Type B pancreatic cell (in vitro differentiated cells): ENCODE measurements around the gene REX1BD. TPM values are rescaled to one million over a fixed set of nuclear protein-coding genes. Genes with fewer than 3 reads are reported as not detected.

Experiments
- DNase-seq: peaks from one replicate; pipeline ENCODE4 v3.0.0; 2021; ENCODE audit warnings: mixed read lengths; ENCODE audit not compliant: unreplicated experiment; ENCODE audit errors: extremely low spot score
- H3K27ac Mint-ChIP-seq: 2 replicates; pipeline ENCODE4 v1.8.0; 2021; ENCODE audit warnings: mild to moderate bottlenecking, mixed read lengths
- H3K27me3 Mint-ChIP-seq: 2 replicates; pipeline ENCODE4 v1.8.0; 2021; ENCODE audit warnings: mixed read lengths
- H3K36me3 Mint-ChIP-seq: 2 replicates; pipeline ENCODE4 v1.8.0; 2021; ENCODE audit warnings: mixed read lengths
- H3K4me1 Mint-ChIP-seq: one replicate; pipeline ENCODE4 v1.8.0; 2021; ENCODE audit warnings: mixed read lengths; ENCODE audit not compliant: unreplicated experiment
- H3K4me3 Mint-ChIP-seq: 2 replicates; pipeline ENCODE4 v1.8.0; 2021; ENCODE audit warnings: mild to moderate bottlenecking, mixed read lengths
- H3K9me3 Mint-ChIP-seq: 2 replicates; pipeline ENCODE4 v1.8.0; 2021; ENCODE audit warnings: mixed read lengths
- CTCF ChIP-seq: fragments of 200-600 bp; sonication (generic); conservative IDR thresholded peaks from 2 replicates; pipeline ENCODE4 v1.5.0; 2021; ENCODE audit warnings: antibody characterized with exemption, mild to moderate bottlenecking
- total RNA-seq: library from RNA; stranded (reverse); gene quantifications from 2 replicates; pipeline ENCODE4 v1.2.1, GENCODE V29; 2021; ENCODE audit warnings: low replicate concordance

REX1BD gene
- total RNA-seq, 1 donor from 2014 or later = 63.5 TPM

- Mint-ChIP-seq H3K27ac (peak within 1 kb of the TSS; percentile 75), H3K4me1 (peaks cover 28% of the 10 kb centered on the region), H3K9me3 (no peaks in the 10 kb centered on the region), H3K4me3 (peak within 1 kb of the TSS; percentile 80), H3K27me3 (peaks cover 78% of the 10 kb centered on the region), H3K36me3 (peaks cover 6% of the 10 kb centered on the region)
- TF ChIP-seq CTCF = no peak
- DNase-seq = no peak
Measured at GRCh38 chr19:18606281-18607225, 18.0 kb downstream of the REX1BD start, which contains the start of gene CRLF1. CRLF1 (minus strand) TSS chr19:18606799; CDS start chr19:18606656, 143 bp downstream.

- H3K4me3 Mint-ChIP-seq = peak overlapping the region; percentile 45
Measured at GRCh38 chr19:18607226-18608101, 18.9 kb downstream of the REX1BD start.

GRCh38 chr19:18608102-18608804, 19.7 kb downstream of the REX1BD start:
- H3K27ac Mint-ChIP-seq = no peak overlapping the region
- peaks cover 23% of the 10 kb centered on the region for H3K4me1 Mint-ChIP-seq
- no peaks in the 10 kb centered on the region for H3K9me3 Mint-ChIP-seq
- peak overlapping the region; percentile 77 for H3K4me3 Mint-ChIP-seq
- peaks cover 3% of the 10 kb centered on the region for H3K36me3 Mint-ChIP-seq
- H3K27me3 Mint-ChIP-seq = peaks cover 74% of the 10 kb centered on the region
- no peak for DNase-seq
- TF ChIP-seq CTCF = no peak

More at GRCh38 chr19:18607226-18608101, 18.9 kb downstream of the REX1BD start:
- no peaks in the 10 kb centered on the region for H3K9me3 Mint-ChIP-seq
- no peak for DNase-seq
- H3K36me3 Mint-ChIP-seq = peaks cover 6% of the 10 kb centered on the region
- no peak for TF ChIP-seq CTCF
- H3K27me3 Mint-ChIP-seq = peaks cover 78% of the 10 kb centered on the region
- peaks cover 28% of the 10 kb centered on the region for H3K4me1 Mint-ChIP-seq
- no peak overlapping the region for H3K27ac Mint-ChIP-seq

- no peak for DNase-seq
- Mint-ChIP-seq H3K4me3 (peak overlapping the region; percentile 77), H3K9me3 (no peaks in the 10 kb centered on the region), H3K27ac (peak overlapping the region; percentile 42), H3K4me1 (peaks cover 21% of the 10 kb centered on the region), H3K36me3 (peaks cover 3% of the 10 kb centered on the region), H3K27me3 (peaks cover 80% of the 10 kb centered on the region)
- no peak for TF ChIP-seq CTCF
Measured at GRCh38 chr19:18608805-18609716, 20.5 kb downstream of the REX1BD start.
